WTC11 (cell line): ENCODE results near the gene KLHL30. TPM values are rescaled to one million over a fixed set of nuclear protein-coding genes. Genes with fewer than 3 reads are reported as not detected.

Source experiments
- ATAC-seq: fragments of 200-7000 bp; cut with Tn5 transposase; 2 replicates; pipeline ENCODE4 v1.10.0; 2021; ENCODE audit warnings: mild to moderate bottlenecking, moderate library complexity
- CTCF ChIA-PET: fragments of 300-600 bp; sonication (Branson Sonifier 250); formaldehyde crosslinking; loops from one replicate; lab custom pipeline; 2021; ENCODE audit warnings: antibody characterized with exemption; lab: Charles Lee
- POLR2A ChIA-PET: fragments of 350-600 bp; sonication (Branson Sonifier 250); formaldehyde crosslinking; loops from one replicate; lab custom pipeline; 2021; ENCODE audit warnings: antibody characterized with exemption; lab: Charles Lee
- DNase-seq: peaks from one replicate; pipeline ENCODE4 v3.0.0; 2021; ENCODE audit warnings: low spot score
- H3K27ac Mint-ChIP-seq: 2 replicates; pipeline ENCODE4 v1.8.0; 2021; ENCODE audit warnings: mixed read lengths
- H3K27me3 Mint-ChIP-seq: 2 replicates; pipeline ENCODE4 v1.8.0; 2021; ENCODE audit warnings: low read depth, mild to moderate bottlenecking, moderate library complexity, mixed read lengths
- H3K36me3 Mint-ChIP-seq: 2 replicates; pipeline ENCODE4 v1.8.0; 2021; ENCODE audit warnings: mixed read lengths
- H3K4me1 Mint-ChIP-seq: 2 replicates; pipeline ENCODE4 v1.8.0; 2022; ENCODE audit warnings: mixed read lengths
- H3K4me3 Mint-ChIP-seq: 2 replicates; pipeline ENCODE4 v1.8.0; 2021; ENCODE audit warnings: mild to moderate bottlenecking, moderate library complexity, mixed read lengths
- H3K9me3 Mint-ChIP-seq: 2 replicates; pipeline ENCODE4 v1.8.0; 2021; ENCODE audit warnings: mixed read lengths
- ATF1 ChIP-seq: sonication (generic); formaldehyde crosslinking; IDR thresholded peaks from 2 replicates; pipeline ENCODE4 v1.8.1; 2023; ENCODE audit warnings: mild to moderate bottlenecking, moderate library complexity, missing genetic modification reagents
- EMX1 ChIP-seq: fragments of 250-450 bp; sonication (Bioruptor Pico); IDR thresholded peaks from 2 replicates; pipeline ENCODE4 v1.8.0; 2021; ENCODE audit warnings: mild to moderate bottlenecking
- JUN ChIP-seq: sonication (generic); formaldehyde crosslinking; IDR thresholded peaks from 2 replicates; pipeline ENCODE4 v1.8.0; 2023; ENCODE audit warnings: mild to moderate bottlenecking, missing genetic modification reagents
- MXD4 ChIP-seq: fragments of 250-450 bp; sonication (Bioruptor Pico); IDR thresholded peaks from 2 replicates; pipeline ENCODE4 v1.8.0; 2021; ENCODE audit warnings: mild to moderate bottlenecking, moderate library complexity, borderline replicate concordance
- MYBL2 ChIP-seq: sonication (generic); formaldehyde crosslinking; IDR thresholded peaks from 2 replicates; pipeline ENCODE4 v1.8.1; 2023; ENCODE audit warnings: mild to moderate bottlenecking, moderate library complexity, missing genetic modification reagents
- OVOL2 ChIP-seq: fragments of 250-450 bp; sonication (Bioruptor Pico); IDR thresholded peaks from 2 replicates; pipeline ENCODE4 v1.9.0; 2021; ENCODE audit warnings: mild to moderate bottlenecking, borderline replicate concordance
- TEAD4 ChIP-seq: sonication (generic); formaldehyde crosslinking; IDR thresholded peaks from 2 replicates; pipeline ENCODE4 v1.8.0; 2022; ENCODE audit warnings: mild to moderate bottlenecking, missing genetic modification reagents
- ZNF219 ChIP-seq: sonication (generic); formaldehyde crosslinking; IDR thresholded peaks from 2 replicates; pipeline ENCODE4 v1.8.0; 2023; ENCODE audit warnings: missing genetic modification reagents, mild to moderate bottlenecking, borderline replicate concordance
- ZNF232 ChIP-seq: sonication (generic); formaldehyde crosslinking; IDR thresholded peaks from 2 replicates; pipeline ENCODE4 v1.8.0; 2022; ENCODE audit warnings: mild to moderate bottlenecking, missing genetic modification reagents
- ZNF317 ChIP-seq: sonication (generic); formaldehyde crosslinking; IDR thresholded peaks from 2 replicates; pipeline ENCODE4 v1.8.1; 2023; ENCODE audit warnings: low read depth, mild to moderate bottlenecking, moderate library complexity, missing genetic modification reagents, borderline replicate concordance
- total RNA-seq: library from RNA; stranded (reverse); gene quantifications from 3 replicates; pipeline ENCODE4 v1.2.3, GENCODE V29; 2021
- TF ChIP-seq, protein P1 (sequence below): sonication (generic); formaldehyde crosslinking; conservative IDR thresholded peaks from 2 replicates; pipeline ENCODE4 v1.8.1; 2022; ENCODE audit warnings: mild to moderate bottlenecking, missing genetic modification reagents
- TF ChIP-seq, protein P2 (sequence below): sonication (generic); formaldehyde crosslinking; IDR thresholded peaks from 2 replicates; pipeline ENCODE4 v1.8.0; 2022; ENCODE audit warnings: mild to moderate bottlenecking, missing genetic modification reagents
- TF ChIP-seq, protein P3 (sequence below): sonication (generic); formaldehyde crosslinking; IDR thresholded peaks from 2 replicates; pipeline ENCODE4 v1.8.0; 2022; ENCODE audit warnings: missing genetic modification reagents
- TF ChIP-seq, protein P4 (sequence below): fragments of 250-450 bp; sonication (Bioruptor Pico); IDR thresholded peaks from 2 replicates; pipeline ENCODE4 v1.9.0; 2021; ENCODE audit warnings: mild to moderate bottlenecking
- TF ChIP-seq, protein P5 (sequence below): sonication (generic); formaldehyde crosslinking; IDR thresholded peaks from 2 replicates; pipeline ENCODE4 v1.8.0; 2023; ENCODE audit warnings: mild to moderate bottlenecking, missing genetic modification reagents

The KLHL30 gene
- total RNA-seq, 1 experiment from 2014 or later: not detected

DNA sequence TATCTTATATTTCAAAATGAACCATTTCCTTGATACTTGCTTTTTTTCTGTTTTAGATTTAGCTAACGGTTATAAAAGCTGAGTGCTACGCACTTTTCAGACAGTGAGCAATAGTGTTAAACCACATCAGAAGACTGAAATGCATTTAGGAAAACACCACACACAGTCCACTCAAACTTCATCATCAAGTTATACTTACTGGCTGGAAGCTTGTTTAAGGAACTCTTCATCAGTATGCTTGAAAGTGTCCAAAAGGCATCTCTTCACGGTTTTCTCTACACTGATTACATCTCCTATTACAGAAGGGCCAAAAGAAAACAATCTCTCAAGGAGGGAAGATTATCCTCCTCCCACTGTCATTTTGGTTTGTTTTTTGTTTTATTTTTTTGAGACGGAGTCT is 45.4 kb downstream of the KLHL30 start:
- Mint-ChIP-seq H3K9me3 (no peaks in the 10 kb centered on the region), H3K27ac (no peak overlapping the region), H3K4me3 (no peak overlapping the region), H3K27me3 (no peaks in the 10 kb centered on the region), H3K36me3 (peaks cover 94% of the 10 kb centered on the region), H3K4me1 (no peaks in the 10 kb centered on the region)
- TF ChIP-seq, protein P1, sequence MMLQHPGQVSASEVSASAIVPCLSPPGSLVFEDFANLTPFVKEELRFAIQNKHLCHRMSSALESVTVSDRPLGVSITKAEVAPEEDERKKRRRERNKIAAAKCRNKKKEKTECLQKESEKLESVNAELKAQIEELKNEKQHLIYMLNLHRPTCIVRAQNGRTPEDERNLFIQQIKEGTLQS: no peak
- ATAC-seq (no peak), DNase-seq (no peak)
- CTCF ChIA-PET: interaction anchor here (1.2 kb wide), 1 partner anchor 80 kb away, joined by 3 read pairs; no protein-coding TSS in a partner anchor
- POLR2A ChIA-PET: no interaction called here

DNA sequence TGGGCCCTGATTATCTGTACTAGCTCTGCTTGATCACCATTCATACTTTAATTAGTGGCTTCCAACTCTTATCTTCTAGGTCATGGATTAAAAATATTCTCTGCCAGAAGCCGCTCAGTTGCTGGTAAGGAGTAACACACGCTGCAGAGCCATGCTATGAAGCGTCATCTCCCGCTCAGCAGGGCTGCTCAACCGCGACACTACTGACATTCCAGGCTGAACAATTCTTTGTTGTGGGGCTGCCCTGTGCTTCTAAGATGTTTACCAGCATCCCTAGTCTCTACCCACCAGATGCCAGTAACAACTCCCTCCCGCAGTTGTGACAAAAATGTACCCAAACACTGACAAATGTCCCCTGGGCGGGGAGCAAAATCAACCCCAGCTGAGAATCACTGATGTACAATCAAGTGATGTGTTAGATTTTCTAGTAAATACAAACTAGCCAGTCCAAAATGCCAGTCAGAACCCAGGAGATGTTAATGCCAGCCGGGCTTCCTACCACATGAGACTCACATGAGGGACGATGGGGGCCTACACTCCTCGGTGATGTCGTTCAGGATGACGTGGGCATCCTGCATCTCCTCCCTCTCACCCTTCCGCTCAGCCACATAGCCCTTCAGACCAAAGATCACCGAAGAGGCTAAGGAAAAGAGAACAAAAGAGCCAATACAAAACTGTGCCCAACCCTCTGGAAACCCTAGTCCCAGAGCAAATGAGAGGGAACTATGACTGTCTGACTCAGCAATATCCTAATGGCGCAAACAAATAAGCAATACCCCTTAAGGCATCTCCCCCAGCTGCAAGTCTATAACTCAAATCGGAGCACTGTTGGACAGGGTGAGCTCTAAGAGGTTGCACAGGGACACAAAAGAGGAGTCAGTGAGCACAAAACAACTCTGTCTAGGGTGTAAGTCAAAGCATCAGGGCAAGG is 49.4 kb downstream of the KLHL30 start:
- Mint-ChIP-seq H3K36me3 (peaks cover 85% of the 10 kb centered on the region), H3K27ac (no peak overlapping the region), H3K9me3 (no peaks in the 10 kb centered on the region), H3K27me3 (no peaks in the 10 kb centered on the region), H3K4me3 (no peak overlapping the region), H3K4me1 (no peaks in the 10 kb centered on the region)
- CTCF ChIA-PET: interaction anchor here (1.0 kb wide), 1 partner anchor 75 kb away, joined by 3 read pairs; no protein-coding TSS in a partner anchor
- ATAC-seq (no peak), DNase-seq (no peak)
- no peak for TF ChIP-seq EMX1 (CRISPR knock-in tag)
- no peak for TF ChIP-seq MYBL2 (CRISPR knock-in tag)
- TF ChIP-seq, protein P1: no peak
- no peak for TF ChIP-seq MXD4 (CRISPR knock-in tag)
- TF ChIP-seq, protein P2, sequence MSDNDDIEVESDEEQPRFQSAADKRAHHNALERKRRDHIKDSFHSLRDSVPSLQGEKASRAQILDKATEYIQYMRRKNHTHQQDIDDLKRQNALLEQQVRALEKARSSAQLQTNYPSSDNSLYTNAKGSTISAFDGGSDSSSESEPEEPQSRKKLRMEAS (CRISPR knock-in tag): no peak
- no peak for TF ChIP-seq ZNF232
- TF ChIP-seq, protein P3, sequence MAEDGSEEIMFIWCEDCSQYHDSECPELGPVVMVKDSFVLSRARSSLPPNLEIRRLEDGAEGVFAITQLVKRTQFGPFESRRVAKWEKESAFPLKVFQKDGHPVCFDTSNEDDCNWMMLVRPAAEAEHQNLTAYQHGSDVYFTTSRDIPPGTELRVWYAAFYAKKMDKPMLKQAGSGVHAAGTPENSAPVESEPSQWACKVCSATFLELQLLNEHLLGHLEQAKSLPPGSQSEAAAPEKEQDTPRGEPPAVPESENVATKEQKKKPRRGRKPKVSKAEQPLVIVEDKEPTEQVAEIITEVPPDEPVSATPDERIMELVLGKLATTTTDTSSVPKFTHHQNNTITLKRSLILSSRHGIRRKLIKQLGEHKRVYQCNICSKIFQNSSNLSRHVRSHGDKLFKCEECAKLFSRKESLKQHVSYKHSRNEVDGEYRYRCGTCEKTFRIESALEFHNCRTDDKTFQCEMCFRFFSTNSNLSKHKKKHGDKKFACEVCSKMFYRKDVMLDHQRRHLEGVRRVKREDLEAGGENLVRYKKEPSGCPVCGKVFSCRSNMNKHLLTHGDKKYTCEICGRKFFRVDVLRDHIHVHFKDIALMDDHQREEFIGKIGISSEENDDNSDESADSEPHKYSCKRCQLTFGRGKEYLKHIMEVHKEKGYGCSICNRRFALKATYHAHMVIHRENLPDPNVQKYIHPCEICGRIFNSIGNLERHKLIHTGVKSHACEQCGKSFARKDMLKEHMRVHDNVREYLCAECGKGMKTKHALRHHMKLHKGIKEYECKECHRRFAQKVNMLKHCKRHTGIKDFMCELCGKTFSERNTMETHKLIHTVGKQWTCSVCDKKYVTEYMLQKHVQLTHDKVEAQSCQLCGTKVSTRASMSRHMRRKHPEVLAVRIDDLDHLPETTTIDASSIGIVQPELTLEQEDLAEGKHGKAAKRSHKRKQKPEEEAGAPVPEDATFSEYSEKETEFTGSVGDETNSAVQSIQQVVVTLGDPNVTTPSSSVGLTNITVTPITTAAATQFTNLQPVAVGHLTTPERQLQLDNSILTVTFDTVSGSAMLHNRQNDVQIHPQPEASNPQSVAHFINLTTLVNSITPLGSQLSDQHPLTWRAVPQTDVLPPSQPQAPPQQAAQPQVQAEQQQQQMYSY (CRISPR knock-in tag): no peak
- TF ChIP-seq, protein P4, sequence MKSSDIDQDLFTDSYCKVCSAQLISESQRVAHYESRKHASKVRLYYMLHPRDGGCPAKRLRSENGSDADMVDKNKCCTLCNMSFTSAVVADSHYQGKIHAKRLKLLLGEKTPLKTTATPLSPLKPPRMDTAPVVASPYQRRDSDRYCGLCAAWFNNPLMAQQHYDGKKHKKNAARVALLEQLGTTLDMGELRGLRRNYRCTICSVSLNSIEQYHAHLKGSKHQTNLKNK (CRISPR knock-in tag): no peak
- no peak for TF ChIP-seq ATF1 (CRISPR knock-in tag)
- no peak for TF ChIP-seq TEAD4 (CRISPR knock-in tag)
- TF ChIP-seq ZNF317 (CRISPR knock-in tag): no peak
- TF ChIP-seq ZNF219: no peak
- no peak for TF ChIP-seq OVOL2 (CRISPR knock-in tag)
- no peak for TF ChIP-seq JUN (CRISPR knock-in tag)
- TF ChIP-seq, protein P5, sequence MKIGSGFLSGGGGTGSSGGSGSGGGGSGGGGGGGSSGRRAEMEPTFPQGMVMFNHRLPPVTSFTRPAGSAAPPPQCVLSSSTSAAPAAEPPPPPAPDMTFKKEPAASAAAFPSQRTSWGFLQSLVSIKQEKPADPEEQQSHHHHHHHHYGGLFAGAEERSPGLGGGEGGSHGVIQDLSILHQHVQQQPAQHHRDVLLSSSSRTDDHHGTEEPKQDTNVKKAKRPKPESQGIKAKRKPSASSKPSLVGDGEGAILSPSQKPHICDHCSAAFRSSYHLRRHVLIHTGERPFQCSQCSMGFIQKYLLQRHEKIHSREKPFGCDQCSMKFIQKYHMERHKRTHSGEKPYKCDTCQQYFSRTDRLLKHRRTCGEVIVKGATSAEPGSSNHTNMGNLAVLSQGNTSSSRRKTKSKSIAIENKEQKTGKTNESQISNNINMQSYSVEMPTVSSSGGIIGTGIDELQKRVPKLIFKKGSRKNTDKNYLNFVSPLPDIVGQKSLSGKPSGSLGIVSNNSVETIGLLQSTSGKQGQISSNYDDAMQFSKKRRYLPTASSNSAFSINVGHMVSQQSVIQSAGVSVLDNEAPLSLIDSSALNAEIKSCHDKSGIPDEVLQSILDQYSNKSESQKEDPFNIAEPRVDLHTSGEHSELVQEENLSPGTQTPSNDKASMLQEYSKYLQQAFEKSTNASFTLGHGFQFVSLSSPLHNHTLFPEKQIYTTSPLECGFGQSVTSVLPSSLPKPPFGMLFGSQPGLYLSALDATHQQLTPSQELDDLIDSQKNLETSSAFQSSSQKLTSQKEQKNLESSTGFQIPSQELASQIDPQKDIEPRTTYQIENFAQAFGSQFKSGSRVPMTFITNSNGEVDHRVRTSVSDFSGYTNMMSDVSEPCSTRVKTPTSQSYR (CRISPR knock-in tag): no peak
- POLR2A ChIA-PET: no interaction called here
